HepG2 (cell line): ENCODE data around the gene JAZF1.

Experiments
- BHLHE40 ChIP-seq: IDR thresholded peaks from 2 replicates; pipeline ENCODE4 v1.6.1; 2011; ENCODE audit warnings: low read length, improper control_type of control experiment
- CTCF ChIP-seq: sonication (generic); formaldehyde crosslinking; IDR thresholded peaks from 2 replicates; pipeline ENCODE4 v1.5.0; 2020; ENCODE audit warnings: mild to moderate bottlenecking, missing genetic modification reagents, moderate library complexity
- EHMT2 ChIP-seq: fragments of 200-600 bp; sonication (generic); IDR thresholded peaks from 2 replicates; pipeline ENCODE4 v1.7.0; 2017; ENCODE audit warnings: antibody characterized with exemption, low read depth, low read length, borderline replicate concordance
- EP300 ChIP-seq, 3 experiments: sonication (generic) in 1 of 3; formaldehyde crosslinking in 1 of 3; IDR thresholded peaks; 2 replicates each; pipeline versions ENCODE4 v1.5.1 to v1.6.1; 2011 to 2020; ENCODE audit warnings: low read depth in 2 of 3, low read length in 2 of 3, borderline replicate concordance in 1 of 3, improper control_type of control experiment in 1 of 3, mild to moderate bottlenecking in 1 of 3, missing genetic modification reagents in 1 of 3, moderate library complexity in 1 of 3
- EZH2 ChIP-seq: conservative IDR thresholded peaks from 2 replicates; pipeline ENCODE4 v1.6.1; 2012; ENCODE audit warnings: mild to moderate bottlenecking, low read depth, low read length, moderate library complexity
- FOXM1 ChIP-seq: sonication (generic); formaldehyde crosslinking; IDR thresholded peaks from 2 replicates; pipeline ENCODE4 v1.5.0; 2020; ENCODE audit warnings: missing genetic modification reagents
- POLR2A ChIP-seq, 2 experiments: IDR thresholded peaks; 2 replicates each; pipeline ENCODE4 v1.6.1; 2011; ENCODE audit warnings: low read depth in 2 of 2, low read length in 2 of 2, mild to moderate bottlenecking in 1 of 2, moderate library complexity in 1 of 2; ENCODE audit not compliant: insufficient read depth in 1 of 2
- REXO4 ChIP-seq: sonication (generic); formaldehyde crosslinking; IDR thresholded peaks from 2 replicates; pipeline ENCODE4 v1.8.0; 2022; ENCODE audit warnings: missing genetic modification reagents, mild to moderate bottlenecking, borderline replicate concordance
- STAG1 ChIP-seq: sonication (generic); formaldehyde crosslinking; IDR thresholded peaks from 2 replicates; pipeline ENCODE4 v1.4.0; 2020; ENCODE audit warnings: missing genetic modification reagents
- TEAD2 ChIP-seq: sonication (generic); formaldehyde crosslinking; IDR thresholded peaks from 2 replicates; pipeline ENCODE4 v1.9.0; 2021; ENCODE audit warnings: missing genetic modification reagents
- ZFP36 ChIP-seq: fragments of 150-350 bp; IDR thresholded peaks from 2 replicates; pipeline ENCODE4 v1.6.1; 2018; ENCODE audit warnings: borderline replicate concordance, low read length, low read depth; ENCODE audit not compliant: partially characterized antibody
- ZNF501 ChIP-seq: sonication (generic); formaldehyde crosslinking; IDR thresholded peaks from 2 replicates; pipeline ENCODE4 v1.5.1; 2020; ENCODE audit warnings: mild to moderate bottlenecking, moderate library complexity, missing genetic modification reagents
- TF ChIP-seq, protein P1 (sequence below): sonication (generic); formaldehyde crosslinking; IDR thresholded peaks from 2 replicates; pipeline ENCODE4 v1.8.1; 2023; ENCODE audit warnings: mild to moderate bottlenecking, missing genetic modification reagents

DNA sequence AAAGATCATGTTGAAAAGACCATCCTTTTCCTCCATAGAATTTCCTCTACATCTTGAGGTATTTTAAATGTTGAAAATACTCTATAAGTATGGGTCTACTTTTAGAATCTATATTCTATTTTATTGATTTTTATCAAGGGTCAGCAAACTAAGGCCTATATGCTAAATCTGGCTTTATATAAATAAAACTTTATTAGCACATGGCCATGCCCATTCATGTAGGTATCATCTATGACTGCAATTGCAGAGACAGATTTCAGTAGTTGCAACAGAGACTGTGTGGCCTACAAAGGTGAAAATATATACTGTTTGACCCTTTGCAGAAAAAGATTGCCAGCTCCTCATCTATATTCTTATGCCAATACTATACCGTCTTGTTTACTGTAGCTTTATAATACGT lies 367.9 kb downstream of the JAZF1 start:
- TF ChIP-seq, protein P1, sequence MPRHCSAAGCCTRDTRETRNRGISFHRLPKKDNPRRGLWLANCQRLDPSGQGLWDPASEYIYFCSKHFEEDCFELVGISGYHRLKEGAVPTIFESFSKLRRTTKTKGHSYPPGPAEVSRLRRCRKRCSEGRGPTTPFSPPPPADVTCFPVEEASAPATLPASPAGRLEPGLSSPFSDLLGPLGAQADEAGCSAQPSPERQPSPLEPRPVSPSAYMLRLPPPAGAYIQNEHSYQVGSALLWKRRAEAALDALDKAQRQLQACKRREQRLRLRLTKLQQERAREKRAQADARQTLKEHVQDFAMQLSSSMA = no peak
- TF ChIP-seq REXO4 (no peak), BHLHE40 (no peak), STAG1 (CRISPR knock-in tag) (no peak), FOXM1 (CRISPR knock-in tag) (no peak), EZH2 (no peak), EP300 (IDR thresholded peaks at IDR 0.05; ENCODE audit: low read depth in 2 of 2, low read length in 2 of 2) (no peak), EP300 (CRISPR knock-in tag; IDR thresholded peaks at IDR 0.05; ENCODE audit: borderline replicate concordance) (no peak), CTCF (CRISPR knock-in tag) (no peak), TEAD2 (CRISPR knock-in tag) (no peak), ZFP36 (no peak), ZNF501 (CRISPR knock-in tag) (no peak), EHMT2 (no peak), POLR2A (IDR thresholded peaks at IDR 0.05; ENCODE audit: insufficient read depth in 1 of 2, low read depth in 2 of 2, low read length in 2 of 2) (no peak)
